GM23248 (cell line): Measurements from ENCODE around the gene TNNI2.
"Not testable (repeated sequence)": the region's sequence is repeated elsewhere in the genome, so short reads cannot be mapped to it uniquely, and the experiment has no call there.

Experiments
- EZH2 ChIP-seq: fragments of 200-600 bp; sonication (generic); IDR thresholded peaks from 2 replicates; pipeline ENCODE4 v1.6.1; 2018; ENCODE audit warnings: antibody characterized with exemption, mild to moderate bottlenecking; ENCODE audit not compliant: insufficient read depth, poor library complexity, severe bottlenecking
- EZH2phosphoT487 ChIP-seq: fragments of 200-600 bp; sonication (generic); IDR thresholded peaks from 2 replicates; pipeline ENCODE4 v1.6.1; 2018; ENCODE audit warnings: antibody characterized with exemption, moderate library complexity, mild to moderate bottlenecking, low read depth; ENCODE audit not compliant: insufficient read depth

GRCh38 chr11:1813356-1813755, 25.4 kb upstream of the TNNI2 start:
- not testable (repeated sequence) for TF ChIP-seq EZH2, EZH2phosphoT487
